ENCODE results near the gene SQOR.
"Not testable (repeated sequence)": the region's sequence is repeated elsewhere in the genome, so short reads cannot be mapped to it uniquely, and the experiment has no call there.

- TF ChIP-seq POLR2A, CTCF (IDR thresholded peaks at IDR 0.05): not testable (repeated sequence)
Measured at GRCh38 chr15:45650007-45650406, 15.2 kb downstream of the SQOR start.
